Activated B cell treated with CpG ODN at 0.5 μM for 24 hours (primary cell): ENCODE measurements around the gene ZNHIT3. TPM values are rescaled to one million over a fixed set of nuclear protein-coding genes. Genes with fewer than 3 reads are reported as not detected.
A peak's percentile ranks its signal among the peaks of the same experiment; 100 is the strongest.

ENCODE experiments used
- ATAC-seq: fragments of 200-7000 bp; cut with Tn5 transposase; one replicate; pipeline ENCODE4 v1.10.0; 2021; ENCODE audit warnings: low read depth, mild to moderate bottlenecking, moderate library complexity
- CTCF ChIA-PET: fragments of 350-600 bp; sonication (Branson Sonifier 250); formaldehyde crosslinking; loops from one replicate; lab custom pipeline; 2021; ENCODE audit warnings: antibody characterized with exemption; lab: Charles Lee
- POLR2A ChIA-PET: fragments of 350-600 bp; sonication (Branson Sonifier 250); formaldehyde crosslinking; loops from one replicate; lab custom pipeline; 2021; ENCODE audit warnings: antibody characterized with exemption; lab: Charles Lee
- DNase-seq: peaks from one replicate; pipeline ENCODE4 v3.0.0; 2022
- H3K27ac Mint-ChIP-seq: one replicate; pipeline ENCODE4 v1.8.0; 2020; ENCODE audit warnings: mixed read lengths
- H3K27me3 Mint-ChIP-seq: one replicate; pipeline ENCODE4 v1.8.0; 2021; ENCODE audit warnings: mixed read lengths
- H3K36me3 Mint-ChIP-seq: one replicate; pipeline ENCODE4 v1.8.0; 2021; ENCODE audit warnings: low read depth, mixed read lengths
- H3K4me1 Mint-ChIP-seq: one replicate; pipeline ENCODE4 v1.8.0; 2021; ENCODE audit warnings: mixed read lengths
- H3K4me3 Mint-ChIP-seq: one replicate; pipeline ENCODE4 v1.8.0; 2020; ENCODE audit warnings: mild to moderate bottlenecking, mixed read lengths
- H3K9me3 Mint-ChIP-seq: one replicate; pipeline ENCODE4 v1.8.0; 2020; ENCODE audit warnings: mixed read lengths
- intact Hi-C: fragments of 100-400 bp; cut with micrococcal nuclease; formaldehyde crosslinking; loops from one replicate; pipeline ENCODE4 v1.15.1; 2024
- total RNA-seq: library from RNA; stranded (reverse); gene quantifications from 2 replicates; pipeline ENCODE4 v1.2.3, GENCODE V29; 2022
- TF ChIP-seq, protein P1 (sequence below): fragments of 200-600 bp; IDR thresholded peaks from one replicate; pipeline ENCODE4 v1.8.0; 2022; ENCODE audit warnings: antibody characterized with exemption, mild to moderate bottlenecking

The ZNHIT3 gene
- total RNA-seq, 1 donor from 2014 or later, result 35.5 TPM

- ChIA-PET POLR2A (no interaction called here), CTCF (interaction anchor here (1.7 kb wide), 1 partner anchor 23 kb away, joined by 4 read pairs; no protein-coding TSS in a partner anchor)
- Mint-ChIP-seq H3K27me3 (peaks cover 35% of the 10 kb centered on the region), H3K36me3 (no peaks in the 10 kb centered on the region), H3K9me3 (no peaks in the 10 kb centered on the region), H3K4me1 (no peaks in the 10 kb centered on the region), H3K4me3 (no peak overlapping the region), H3K27ac (no peak overlapping the region)
- TF ChIP-seq, protein P1, sequence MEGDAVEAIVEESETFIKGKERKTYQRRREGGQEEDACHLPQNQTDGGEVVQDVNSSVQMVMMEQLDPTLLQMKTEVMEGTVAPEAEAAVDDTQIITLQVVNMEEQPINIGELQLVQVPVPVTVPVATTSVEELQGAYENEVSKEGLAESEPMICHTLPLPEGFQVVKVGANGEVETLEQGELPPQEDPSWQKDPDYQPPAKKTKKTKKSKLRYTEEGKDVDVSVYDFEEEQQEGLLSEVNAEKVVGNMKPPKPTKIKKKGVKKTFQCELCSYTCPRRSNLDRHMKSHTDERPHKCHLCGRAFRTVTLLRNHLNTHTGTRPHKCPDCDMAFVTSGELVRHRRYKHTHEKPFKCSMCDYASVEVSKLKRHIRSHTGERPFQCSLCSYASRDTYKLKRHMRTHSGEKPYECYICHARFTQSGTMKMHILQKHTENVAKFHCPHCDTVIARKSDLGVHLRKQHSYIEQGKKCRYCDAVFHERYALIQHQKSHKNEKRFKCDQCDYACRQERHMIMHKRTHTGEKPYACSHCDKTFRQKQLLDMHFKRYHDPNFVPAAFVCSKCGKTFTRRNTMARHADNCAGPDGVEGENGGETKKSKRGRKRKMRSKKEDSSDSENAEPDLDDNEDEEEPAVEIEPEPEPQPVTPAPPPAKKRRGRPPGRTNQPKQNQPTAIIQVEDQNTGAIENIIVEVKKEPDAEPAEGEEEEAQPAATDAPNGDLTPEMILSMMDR, result no peak
- intact Hi-C loops, result no loop called here
- no peak for DNase-seq
- no peak for ATAC-seq
Observed at GRCh38 chr17:36459601-36460000, 26.9 kb upstream of the ZNHIT3 start.

GRCh38 chr17:36460265-36460937, 26.1 kb upstream of the ZNHIT3 start:
- Mint-ChIP-seq H3K4me1 (no peaks in the 10 kb centered on the region), H3K9me3 (no peaks in the 10 kb centered on the region), H3K27me3 (peaks cover 42% of the 10 kb centered on the region), H3K4me3 (no peak overlapping the region), H3K36me3 (no peaks in the 10 kb centered on the region), H3K27ac (no peak overlapping the region)
- ATAC-seq, result no peak
- TF ChIP-seq, protein P1, result no peak
- DNase-seq, result no peak
- intact Hi-C loops, result no loop called here
- POLR2A ChIA-PET, result no interaction called here
- CTCF ChIA-PET, result interaction anchor here (1.7 kb wide), 1 partner anchor 22 kb away, joined by 4 read pairs; no protein-coding TSS in a partner anchor

DNA sequence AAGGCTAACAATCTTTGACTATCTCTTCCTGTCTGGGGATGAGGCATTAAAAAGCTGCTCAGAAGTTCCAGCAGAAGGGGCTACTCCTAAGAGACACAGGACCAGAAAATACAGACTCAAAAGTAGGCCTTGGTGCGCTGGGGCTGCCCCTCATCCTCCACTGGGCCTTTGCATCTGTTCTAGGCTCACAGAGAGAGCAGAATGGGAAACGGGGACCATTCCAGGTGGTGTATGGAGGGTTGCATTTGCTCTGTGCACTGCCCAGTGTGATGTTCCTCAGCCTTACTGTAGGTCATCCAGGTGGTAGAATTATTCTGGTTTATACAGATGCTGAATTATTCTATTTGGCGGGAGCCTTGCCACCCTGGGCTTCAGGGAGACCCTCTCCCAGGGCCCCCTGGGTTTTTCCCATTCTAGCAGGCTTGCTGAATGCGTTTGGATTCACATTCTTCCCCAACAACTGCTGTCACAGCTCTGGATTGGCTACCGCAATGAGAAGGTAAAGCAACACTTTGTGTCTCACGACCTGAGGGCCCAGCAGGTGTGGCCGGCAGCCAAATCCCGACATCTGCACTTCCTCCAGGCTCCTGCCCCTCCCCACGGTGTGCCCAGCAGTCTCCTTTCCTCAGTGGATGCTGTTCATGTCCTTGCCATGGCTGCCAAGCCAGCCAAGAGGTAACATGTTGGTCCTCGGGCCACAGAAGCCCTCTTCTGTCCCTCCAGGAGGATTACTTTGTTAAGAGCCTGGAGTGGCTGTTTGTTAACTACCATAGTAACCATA, 25.0 kb upstream of the ZNHIT3 start:
- Mint-ChIP-seq H3K27me3 (peaks cover 45% of the 10 kb centered on the region), H3K9me3 (no peaks in the 10 kb centered on the region), H3K4me3 (no peak overlapping the region), H3K36me3 (no peaks in the 10 kb centered on the region), H3K4me1 (no peaks in the 10 kb centered on the region), H3K27ac (no peak overlapping the region)
- CTCF ChIA-PET, result no interaction called here
- no peak for ATAC-seq
- no peak for DNase-seq
- TF ChIP-seq, protein P1, result no peak
- intact Hi-C loops, result no loop called here
- POLR2A ChIA-PET, result no interaction called here

DNA sequence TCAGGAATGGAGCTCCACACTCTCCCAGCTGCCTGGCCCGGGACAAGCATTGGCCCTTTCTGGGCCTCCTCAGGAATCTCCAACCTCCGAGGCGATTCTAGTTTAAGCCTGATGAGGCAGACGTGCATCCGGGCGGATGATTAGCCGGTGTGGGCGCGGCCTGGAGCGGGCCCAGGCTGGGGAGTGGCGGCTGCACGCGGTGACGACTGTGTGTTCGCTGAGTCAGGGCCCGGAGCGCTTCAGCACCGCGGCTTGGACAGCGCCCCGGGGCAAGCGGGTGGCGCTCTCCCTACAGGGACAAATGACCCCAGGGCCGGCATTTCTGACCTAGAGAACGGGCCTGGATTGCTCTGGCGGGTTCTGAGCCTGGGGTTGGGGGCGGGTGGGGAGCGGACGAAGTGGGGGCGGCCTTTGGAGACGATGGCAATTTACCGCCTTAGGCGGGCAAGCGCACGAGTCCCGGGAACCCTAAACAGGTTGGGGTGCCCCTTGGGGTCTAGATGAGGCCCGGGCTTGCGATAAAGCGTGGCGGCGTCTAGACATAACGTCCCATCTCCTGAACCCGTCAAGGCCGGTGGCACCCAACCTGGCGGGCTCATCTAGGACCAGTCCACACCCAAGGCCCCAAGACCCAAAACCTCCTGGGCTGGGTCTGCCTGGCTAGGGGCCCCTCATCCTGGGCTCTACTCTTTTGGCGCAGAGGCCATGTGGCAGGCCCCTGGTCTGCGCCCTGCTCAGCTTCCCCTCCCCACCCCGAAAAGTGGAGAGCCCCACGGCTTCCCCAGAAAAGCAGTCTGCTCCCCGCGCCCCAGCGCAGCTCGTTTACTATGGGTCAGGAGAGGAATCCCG, 22.3 kb upstream of the ZNHIT3 start:
- Mint-ChIP-seq H3K4me3 (no peak overlapping the region), H3K9me3 (no peaks in the 10 kb centered on the region), H3K27ac (no peak overlapping the region), H3K27me3 (peaks cover 48% of the 10 kb centered on the region), H3K36me3 (no peaks in the 10 kb centered on the region), H3K4me1 (no peaks in the 10 kb centered on the region)
- TF ChIP-seq, protein P1, result no peak
- intact Hi-C loops, result no loop called here
- CTCF ChIA-PET, result no interaction called here
- peak; percentile 30 for DNase-seq
- POLR2A ChIA-PET, result no interaction called here
- peak; percentile 88 for ATAC-seq

DNA sequence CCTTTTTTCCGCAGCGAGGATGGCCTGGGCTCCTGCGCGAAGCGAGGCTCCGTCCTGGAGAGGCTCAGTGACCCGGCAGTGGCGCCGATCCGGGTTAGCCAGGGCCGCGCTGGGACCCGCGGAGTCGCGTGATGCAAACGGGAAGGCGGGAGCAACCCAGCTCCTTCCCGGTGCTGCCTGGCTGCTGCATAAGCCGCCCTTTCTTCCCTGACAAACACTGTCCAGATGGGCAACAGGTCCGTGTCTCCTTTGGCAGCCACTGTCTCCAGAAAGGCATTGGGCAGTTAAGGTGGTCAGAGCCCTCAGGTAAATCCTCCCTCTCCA, 21.8 kb upstream of the ZNHIT3 start:
- no peaks in the 10 kb centered on the region for H3K9me3 Mint-ChIP-seq
- DNase-seq (no peak), ATAC-seq (no peak)
- no peak overlapping the region for H3K27ac Mint-ChIP-seq
- no peak overlapping the region for H3K4me3 Mint-ChIP-seq
- POLR2A ChIA-PET, result no interaction called here
- CTCF ChIA-PET, result no interaction called here
- H3K4me1 Mint-ChIP-seq, result no peaks in the 10 kb centered on the region
- H3K36me3 Mint-ChIP-seq, result no peaks in the 10 kb centered on the region
- intact Hi-C loops, result no loop called here
- TF ChIP-seq, protein P1, result no peak
- peaks cover 47% of the 10 kb centered on the region for H3K27me3 Mint-ChIP-seq
